HG03066 (cell line): ENCODE measurements around the gene ORC2.

Experiments
- ATAC-seq: cut with Tn5 transposase; IDR thresholded peaks from one replicate; pipeline ENCODE4 v1.9.1; 2021; ENCODE audit warnings: low read depth; ENCODE audit not compliant: unreplicated experiment

ORC2 gene

DNA sequence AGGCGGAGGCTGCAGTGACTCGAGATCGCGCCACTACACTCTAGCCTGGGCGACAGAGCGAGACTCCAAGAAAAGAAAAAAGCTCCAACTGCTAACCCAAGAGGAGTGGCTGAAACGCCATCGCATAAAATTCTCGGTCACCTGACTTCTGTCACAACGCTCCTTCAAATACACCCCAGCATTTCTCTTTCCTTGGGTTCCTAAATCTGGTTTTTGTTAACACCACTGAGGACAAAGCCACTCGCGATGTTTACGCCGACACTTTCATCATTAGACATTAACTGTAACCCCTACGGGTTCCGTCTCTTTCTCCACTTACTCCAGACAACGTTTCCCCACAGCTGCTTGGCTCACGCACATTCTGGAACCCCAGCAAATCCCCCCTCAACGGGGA, 99.7 kb downstream of the ORC2 start:
- ATAC-seq = peak; percentile 8

DNA sequence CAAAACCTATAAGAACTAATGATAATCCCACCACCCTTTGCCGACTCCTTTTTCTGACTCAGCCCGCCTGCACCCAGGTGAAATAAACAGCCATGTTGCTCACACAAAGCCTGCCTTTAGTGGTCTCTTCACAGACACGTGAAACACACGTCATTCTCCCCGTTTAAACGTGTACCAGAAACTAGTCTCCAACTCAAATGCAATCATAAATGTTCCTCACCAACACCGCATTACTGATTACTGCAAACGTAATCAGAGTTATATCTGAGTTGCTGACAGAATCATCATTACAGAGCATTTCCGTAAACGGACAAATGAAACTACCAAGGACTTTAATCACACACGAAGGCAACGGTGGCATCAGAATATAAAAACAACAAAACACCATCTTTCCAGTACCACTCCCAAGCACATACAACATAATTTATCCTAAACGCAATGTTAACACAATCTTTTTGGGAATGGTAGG, 100.9 kb downstream of the ORC2 start:
- no peak for ATAC-seq

GRCh38 chr2:200861617-200862155, 101.8 kb downstream of the ORC2 start:
- ATAC-seq = no peak

DNA sequence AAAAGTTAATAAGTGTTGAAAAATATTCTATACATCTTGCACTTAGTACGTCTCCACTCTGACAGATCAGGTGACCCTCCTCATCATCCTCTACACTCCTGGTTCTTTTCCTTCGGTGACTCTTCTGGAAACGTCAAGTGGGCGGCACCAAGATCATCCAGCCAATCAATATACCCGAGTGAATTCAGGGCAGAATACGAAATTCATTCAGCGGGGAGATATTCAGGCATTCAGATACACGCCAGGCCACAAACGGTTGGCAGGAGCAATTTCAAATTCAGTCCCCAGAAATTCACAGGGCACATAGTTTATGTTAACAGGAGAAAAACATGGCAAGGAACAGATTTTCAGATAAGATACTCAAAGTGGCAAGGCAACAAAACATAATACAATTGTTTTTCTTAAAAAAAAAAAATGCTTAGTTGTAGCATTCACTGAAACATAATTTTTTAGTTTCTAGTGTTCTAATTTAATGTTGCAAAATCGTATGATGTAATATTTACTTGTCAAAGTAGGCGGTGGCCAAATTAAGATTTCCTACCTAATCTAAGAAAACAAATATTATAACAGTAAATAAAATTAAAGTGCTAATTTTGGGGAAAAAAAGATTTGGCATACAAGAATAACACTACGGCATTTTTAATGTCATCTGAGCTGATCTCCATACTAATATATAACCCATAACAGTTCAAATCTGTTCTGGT, 103.2 kb downstream of the ORC2 start:
- ATAC-seq = no peak
